Measurements from ENCODE around the gene ZBTB8B. TPM values are rescaled to one million over a fixed set of nuclear protein-coding genes. Genes with fewer than 3 reads are reported as not detected.
"Not testable (repeated sequence)": the region's sequence is repeated elsewhere in the genome, so short reads cannot be mapped to it uniquely, and the experiment has no call there.

Gene ZBTB8B
- total RNA-seq, 1 donor from 2014 or later, result 3.4 TPM

DNA sequence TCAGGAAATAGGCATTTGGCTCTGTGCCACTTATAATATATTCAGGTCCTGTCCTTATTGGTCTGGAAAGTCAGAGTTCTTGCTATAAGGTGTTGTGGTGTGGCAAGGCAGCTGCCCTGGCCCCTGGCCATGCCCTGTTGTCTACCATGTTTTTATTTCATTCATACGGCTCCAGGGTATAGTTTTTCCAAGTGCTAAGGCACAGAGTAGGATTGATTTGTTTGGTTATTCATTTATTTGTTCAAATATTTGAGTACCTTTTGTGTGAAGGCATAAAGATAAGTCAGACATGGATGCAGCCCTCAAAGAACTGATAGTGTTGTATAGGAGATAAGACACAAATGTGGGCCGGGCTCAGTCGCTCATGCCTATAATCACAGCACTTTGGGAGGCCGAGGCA, 10.1 kb downstream of the ZBTB8B start:
- no peaks in the 10 kb centered on the region for H3K27me3 Mint-ChIP-seq (ENCODE audit: low read depth)
- no peak overlapping the region for H3K27ac Mint-ChIP-seq
- H3K9me3 Mint-ChIP-seq, result no peaks in the 10 kb centered on the region
- no peak for DNase-seq (ENCODE audit: low spot score in 2 of 2, unreplicated experiment in 2 of 2)
- no peak overlapping the region for H3K4me3 Mint-ChIP-seq
- no peaks in the 10 kb centered on the region for H3K36me3 Mint-ChIP-seq
- TF ChIP-seq CTCF (IDR thresholded peaks at IDR 0.05; ENCODE audit: unreplicated experiment), result no peak
- peaks cover 6% of the 10 kb centered on the region for H3K4me1 Mint-ChIP-seq

DNA sequence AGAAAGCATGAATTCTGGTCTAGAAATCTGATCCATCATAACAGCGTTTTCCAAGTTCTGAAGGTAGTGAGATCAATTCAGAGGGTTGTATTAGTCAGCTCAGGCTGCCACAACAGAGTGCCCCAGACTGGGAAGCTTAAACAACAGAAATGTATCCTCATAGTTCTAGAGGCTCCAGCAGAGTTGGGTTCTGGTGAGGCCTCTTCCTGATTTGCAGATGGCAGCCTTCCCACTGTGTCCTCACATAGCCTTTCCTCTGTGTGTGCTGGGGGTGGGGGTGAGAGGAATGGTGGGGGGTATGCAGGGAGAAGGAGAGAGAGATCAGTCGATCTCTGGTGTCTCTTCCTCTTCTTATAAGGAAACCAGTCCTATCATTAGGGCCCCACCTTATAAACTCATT, 15.1 kb downstream of the ZBTB8B start:
- H3K36me3 Mint-ChIP-seq, result peaks cover 10% of the 10 kb centered on the region
- no peak overlapping the region for H3K4me3 Mint-ChIP-seq
- no peaks in the 10 kb centered on the region for H3K27me3 Mint-ChIP-seq (ENCODE audit: low read depth)
- TF ChIP-seq CTCF (IDR thresholded peaks at IDR 0.05; ENCODE audit: unreplicated experiment), result no peak
- no peaks in the 10 kb centered on the region for H3K9me3 Mint-ChIP-seq
- H3K27ac Mint-ChIP-seq, result no peak overlapping the region
- H3K4me1 Mint-ChIP-seq, result peaks cover 2% of the 10 kb centered on the region
- no peak for DNase-seq (ENCODE audit: low spot score in 2 of 2, unreplicated experiment in 2 of 2)

- TF ChIP-seq CTCF (IDR thresholded peaks at IDR 0.05; ENCODE audit: unreplicated experiment), result no peak
- H3K9me3 Mint-ChIP-seq, result no peaks in the 10 kb centered on the region
- H3K36me3 Mint-ChIP-seq, result peaks cover 16% of the 10 kb centered on the region
- no peak overlapping the region for H3K4me3 Mint-ChIP-seq
- H3K27me3 Mint-ChIP-seq (ENCODE audit: low read depth), result no peaks in the 10 kb centered on the region
- DNase-seq (ENCODE audit: low spot score in 2 of 2, unreplicated experiment in 2 of 2), result no peak
- H3K27ac Mint-ChIP-seq, result no peak overlapping the region
- peaks cover 9% of the 10 kb centered on the region for H3K4me1 Mint-ChIP-seq
Measured at GRCh38 chr1:32480761-32481160, 15.9 kb downstream of the ZBTB8B start.

GRCh38 chr1:32481788-32482187, 16.9 kb downstream of the ZBTB8B start:
- not testable (repeated sequence) for H3K9me3 Mint-ChIP-seq; H3K27ac Mint-ChIP-seq; H3K27me3 Mint-ChIP-seq (ENCODE audit: low read depth); H3K4me3 Mint-ChIP-seq; DNase-seq (ENCODE audit: low spot score in 2 of 2, unreplicated experiment in 2 of 2)
- Mint-ChIP-seq H3K36me3 (peaks cover 16% of the 10 kb centered on the region), H3K4me1 (peaks cover 19% of the 10 kb centered on the region)

GRCh38 chr1:32485554-32486255, 20.8 kb downstream of the ZBTB8B start:
- Mint-ChIP-seq H3K4me1 (peaks cover 32% of the 10 kb centered on the region), H3K36me3 (peaks cover 26% of the 10 kb centered on the region), H3K27ac (peak overlapping the region; percentile 68), H3K27me3 (ENCODE audit: low read depth) (no peaks in the 10 kb centered on the region), H3K4me3 (no peak overlapping the region), H3K9me3 (no peaks in the 10 kb centered on the region)
- TF ChIP-seq CTCF (IDR thresholded peaks at IDR 0.05; ENCODE audit: unreplicated experiment), result no peak
- DNase-seq (ENCODE audit: low spot score in 2 of 2, unreplicated experiment in 2 of 2), result no peak

DNA sequence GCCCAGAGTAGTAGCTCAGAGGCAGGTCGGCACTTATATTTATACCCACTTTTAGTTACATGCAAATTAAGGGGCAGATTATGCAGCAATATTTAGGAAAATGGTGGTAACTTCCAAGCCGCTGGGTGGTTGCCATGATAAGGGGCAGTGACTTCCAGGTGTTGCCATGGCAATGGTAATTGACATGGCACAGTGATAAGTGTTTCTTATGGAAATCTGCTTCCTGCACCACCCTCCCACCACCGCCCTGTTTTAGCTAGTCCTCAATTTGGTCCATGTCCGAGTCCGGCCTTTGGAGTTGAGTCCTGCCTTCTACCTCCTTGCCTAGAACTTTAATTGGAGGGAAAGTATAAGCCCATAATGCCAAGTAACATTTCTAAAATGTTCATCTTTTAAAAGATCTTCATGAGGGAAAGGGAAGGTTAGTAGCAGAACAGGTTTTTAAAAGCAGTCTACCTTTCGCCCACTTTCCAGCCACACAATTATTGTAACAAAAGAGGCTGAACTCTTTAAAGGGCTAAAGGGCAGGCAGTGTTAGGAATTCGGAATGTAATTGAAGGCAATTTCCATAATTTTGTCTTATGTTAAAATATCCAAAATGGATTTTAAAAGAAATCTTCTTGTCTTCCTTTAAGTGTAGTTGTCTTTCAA, 21.7 kb downstream of the ZBTB8B start:
- Mint-ChIP-seq H3K36me3 (peaks cover 26% of the 10 kb centered on the region), H3K4me1 (peaks cover 33% of the 10 kb centered on the region), H3K9me3 (no peaks in the 10 kb centered on the region), H3K27ac (peak overlapping the region; percentile 68), H3K4me3 (no peak overlapping the region), H3K27me3 (ENCODE audit: low read depth) (no peaks in the 10 kb centered on the region)
- DNase-seq (ENCODE audit: low spot score in 2 of 2, unreplicated experiment in 2 of 2), result no peak
- no peak for TF ChIP-seq CTCF (IDR thresholded peaks at IDR 0.05; ENCODE audit: unreplicated experiment)

Measured in mesothelial cell of epicardium (in vitro differentiated cells).